T-helper 17 cell (primary cell): ENCODE results near the gene KIF17. TPM values are rescaled to one million over a fixed set of nuclear protein-coding genes. Genes with fewer than 3 reads are reported as not detected.
"Not testable (repeated sequence)": the region's sequence is repeated elsewhere in the genome, so short reads cannot be mapped to it uniquely, and the experiment has no call there.

Experiments
- ATAC-seq: fragments of 150-1000 bp; cut with Tn5 transposase; 2 replicates; pipeline ENCODE4 v1.10.0; 2021; ENCODE audit warnings: mild to moderate bottlenecking, moderate library complexity
- DNase-seq, 3 donors: peaks; one replicate each; pipeline versions ENCODE4 v3.0.0 to v3.0.0-alpha.2; 2020 to 2021
- H3K9me3 ChIP-seq: one replicate; pipeline ENCODE4 v1.7.0; 2013; ENCODE audit warnings: low read length, mild to moderate bottlenecking; ENCODE audit not compliant: control insufficient read depth, poor library complexity, severe bottlenecking
- H3K27ac Mint-ChIP-seq: one replicate; pipeline ENCODE4 v1.8.0; 2022; ENCODE audit warnings: mild to moderate bottlenecking, moderate library complexity, mixed read lengths
- H3K27me3 Mint-ChIP-seq: one replicate; pipeline ENCODE4 v1.8.0; 2022; ENCODE audit warnings: mixed read lengths
- H3K36me3 Mint-ChIP-seq: one replicate; pipeline ENCODE4 v1.8.0; 2022; ENCODE audit warnings: low read depth, mixed read lengths
- H3K4me1 Mint-ChIP-seq: one replicate; pipeline ENCODE4 v1.8.0; 2022; ENCODE audit warnings: mild to moderate bottlenecking, mixed read lengths
- H3K4me3 Mint-ChIP-seq: one replicate; pipeline ENCODE4 v1.8.0; 2022; ENCODE audit warnings: mild to moderate bottlenecking, moderate library complexity, mixed read lengths
- total RNA-seq, 4 donors: library from RNA in 2 of 4; stranded (reverse) in 2 of 4; gene quantifications; one replicate each; pipeline ENCODE4 v1.2.3 and lab custom pipeline; 2022 to 2026

The KIF17 gene
- total RNA-seq, 2 donors from 2014 or later = 0.42 TPM; not detected in 1

GRCh38 chr1:20724364-20725188 lies 6.8 kb upstream of the KIF17 start:
- no peak overlapping the region for H3K27ac Mint-ChIP-seq
- peaks cover 5% of the 10 kb centered on the region for H3K27me3 Mint-ChIP-seq
- no peaks in the 10 kb centered on the region for H3K9me3 ChIP-seq
- peaks cover 4% of the 10 kb centered on the region for H3K36me3 Mint-ChIP-seq
- ATAC-seq = no peak
- peaks cover 8% of the 10 kb centered on the region for H3K4me1 Mint-ChIP-seq
- no peak for DNase-seq
- no peak overlapping the region for H3K4me3 Mint-ChIP-seq

- Mint-ChIP-seq H3K4me3 (no peak overlapping the region), H3K36me3 (peaks cover 4% of the 10 kb centered on the region), H3K4me1 (peaks cover 9% of the 10 kb centered on the region), H3K27me3 (peaks cover 9% of the 10 kb centered on the region), H3K27ac (no peak overlapping the region)
- ATAC-seq = no peak
- peak in 1 of 3 donors; percentile 6 for DNase-seq
- H3K9me3 ChIP-seq = no peaks in the 10 kb centered on the region
Observed at GRCh38 chr1:20723537-20724363, 5.9 kb upstream of the KIF17 start.

GRCh38 chr1:20723159-20723536 lies 5.3 kb upstream of the KIF17 start:
- ATAC-seq (no peak), DNase-seq (no peak)
- Mint-ChIP-seq H3K36me3 (peaks cover 2% of the 10 kb centered on the region), H3K27me3 (peaks cover 6% of the 10 kb centered on the region), H3K4me3 (no peak overlapping the region), H3K4me1 (peaks cover 8% of the 10 kb centered on the region), H3K27ac (no peak overlapping the region)
- no peaks in the 10 kb centered on the region for H3K9me3 ChIP-seq

GRCh38 chr1:20721117-20722061 lies 3.6 kb upstream of the KIF17 start:
- H3K9me3 ChIP-seq = no peaks in the 10 kb centered on the region
- H3K36me3 Mint-ChIP-seq = no peaks in the 10 kb centered on the region
- ATAC-seq (no peak), DNase-seq (peak in 1 of 3 donors; percentile 3)
- H3K4me3 Mint-ChIP-seq = no peak overlapping the region
- no peak overlapping the region for H3K27ac Mint-ChIP-seq
- peaks cover 10% of the 10 kb centered on the region for H3K27me3 Mint-ChIP-seq
- peaks cover 6% of the 10 kb centered on the region for H3K4me1 Mint-ChIP-seq

GRCh38 chr1:20720631-20721091 lies 2.9 kb upstream of the KIF17 start:
- H3K4me3 Mint-ChIP-seq = no peak overlapping the region
- H3K36me3 Mint-ChIP-seq = no peaks in the 10 kb centered on the region
- peaks cover 9% of the 10 kb centered on the region for H3K4me1 Mint-ChIP-seq
- H3K9me3 ChIP-seq = no peaks in the 10 kb centered on the region
- ATAC-seq (no peak), DNase-seq (peak in 1 of 3 donors; percentile 5)
- H3K27me3 Mint-ChIP-seq = peaks cover 15% of the 10 kb centered on the region
- no peak overlapping the region for H3K27ac Mint-ChIP-seq

GRCh38 chr1:20719871-20720620 lies 2.2 kb upstream of the KIF17 start:
- peaks cover 7% of the 10 kb centered on the region for H3K4me1 Mint-ChIP-seq
- DNase-seq = no peak
- no peak for ATAC-seq
- H3K27me3 Mint-ChIP-seq = peaks cover 20% of the 10 kb centered on the region
- no peaks in the 10 kb centered on the region for H3K36me3 Mint-ChIP-seq
- H3K4me3 Mint-ChIP-seq = no peak overlapping the region
- no peaks in the 10 kb centered on the region for H3K9me3 ChIP-seq
- no peak overlapping the region for H3K27ac Mint-ChIP-seq

GRCh38 chr1:20719261-20719660 lies 1.5 kb upstream of the KIF17 start:
- Mint-ChIP-seq H3K36me3 (no peaks in the 10 kb centered on the region), H3K4me3 (no peak overlapping the region), H3K27ac (peak overlapping the region; percentile 27), H3K27me3 (peaks cover 20% of the 10 kb centered on the region), H3K4me1 (peaks cover 7% of the 10 kb centered on the region)
- peak in 1 of 3 donors; percentile 2 for DNase-seq
- H3K9me3 ChIP-seq = no peaks in the 10 kb centered on the region
- ATAC-seq = no peak

GRCh38 chr1:20718343-20718882 lies 606 bp upstream of the KIF17 start:
- Mint-ChIP-seq H3K27ac (peak overlapping the region; percentile 27), H3K27me3 (peaks cover 20% of the 10 kb centered on the region), H3K4me3 (peak overlapping the region; percentile 86)
- not testable (repeated sequence) for DNase-seq, ATAC-seq, H3K36me3 Mint-ChIP-seq, H3K9me3 ChIP-seq, H3K4me1 Mint-ChIP-seq

GRCh38 chr1:20716232-20716631 lies 1.6 kb downstream of the KIF17 start:
- Mint-ChIP-seq H3K36me3 (no peaks in the 10 kb centered on the region), H3K27me3 (peaks cover 20% of the 10 kb centered on the region), H3K4me1 (peaks cover 5% of the 10 kb centered on the region), H3K4me3 (peak overlapping the region; percentile 79), H3K27ac (no peak overlapping the region)
- ATAC-seq (no peak), DNase-seq (no peak)
- no peaks in the 10 kb centered on the region for H3K9me3 ChIP-seq

- peaks cover 5% of the 10 kb centered on the region for H3K4me1 Mint-ChIP-seq
- no peak overlapping the region for H3K27ac Mint-ChIP-seq
- no peaks in the 10 kb centered on the region for H3K36me3 Mint-ChIP-seq
- peaks cover 21% of the 10 kb centered on the region for H3K27me3 Mint-ChIP-seq
- H3K4me3 Mint-ChIP-seq = no peak overlapping the region
- H3K9me3 ChIP-seq = no peaks in the 10 kb centered on the region
- no peak for ATAC-seq
- DNase-seq = no peak
Observed at GRCh38 chr1:20715406-20715805, 2.4 kb downstream of the KIF17 start.

GRCh38 chr1:20713440-20713839 lies 4.4 kb downstream of the KIF17 start:
- Mint-ChIP-seq H3K36me3 (no peaks in the 10 kb centered on the region), H3K4me1 (peaks cover 3% of the 10 kb centered on the region)

GRCh38 chr1:20712215-20712577 lies 5.6 kb downstream of the KIF17 start:
- H3K9me3 ChIP-seq = no peaks in the 10 kb centered on the region
- no peak for ATAC-seq
- Mint-ChIP-seq H3K4me1 (peaks cover 5% of the 10 kb centered on the region), H3K4me3 (no peak overlapping the region), H3K36me3 (no peaks in the 10 kb centered on the region), H3K27me3 (peaks cover 27% of the 10 kb centered on the region), H3K27ac (no peak overlapping the region)
- DNase-seq = no peak

More at GRCh38 chr1:20713440-20713839, 4.4 kb downstream of the KIF17 start:
- ATAC-seq (no peak), DNase-seq (no peak)
- H3K9me3 ChIP-seq = no peaks in the 10 kb centered on the region
- H3K4me3 Mint-ChIP-seq = no peak overlapping the region
- no peak overlapping the region for H3K27ac Mint-ChIP-seq
- peaks cover 22% of the 10 kb centered on the region for H3K27me3 Mint-ChIP-seq
